HUES6 (cell line): ENCODE results near the gene CFAP54.

Experiments used
- H3K27ac ChIP-seq: 2 replicates; pipeline ENCODE4 v1.7.0; 2013; ENCODE audit warnings: low read depth, mild to moderate bottlenecking, low read length, inconsistent platforms
- H3K27me3 ChIP-seq: 2 replicates; pipeline ENCODE4 v1.6.1; 2013; ENCODE audit warnings: low read length; ENCODE audit not compliant: control insufficient read depth, insufficient read depth
- H3K36me3 ChIP-seq: 2 replicates; pipeline ENCODE4 v1.6.1; 2013; ENCODE audit warnings: low read length; ENCODE audit not compliant: control insufficient read depth, insufficient read depth
- H3K4me1 ChIP-seq: 2 replicates; pipeline ENCODE4 v1.6.1; 2013; ENCODE audit warnings: low read length; ENCODE audit not compliant: control insufficient read depth, insufficient read depth
- H3K4me3 ChIP-seq: 2 replicates; pipeline ENCODE4 v1.5.1; 2013; ENCODE audit warnings: low read depth, low read length
- H3K9ac ChIP-seq: one replicate; pipeline ENCODE4 v1.6.1; 2013; ENCODE audit warnings: mild to moderate bottlenecking, low read length
- H3K9me3 ChIP-seq: 2 replicates; pipeline ENCODE4 v1.6.1; 2013; ENCODE audit warnings: low read depth, low read length; ENCODE audit not compliant: control insufficient read depth, insufficient read depth

Gene CFAP54, protein sequence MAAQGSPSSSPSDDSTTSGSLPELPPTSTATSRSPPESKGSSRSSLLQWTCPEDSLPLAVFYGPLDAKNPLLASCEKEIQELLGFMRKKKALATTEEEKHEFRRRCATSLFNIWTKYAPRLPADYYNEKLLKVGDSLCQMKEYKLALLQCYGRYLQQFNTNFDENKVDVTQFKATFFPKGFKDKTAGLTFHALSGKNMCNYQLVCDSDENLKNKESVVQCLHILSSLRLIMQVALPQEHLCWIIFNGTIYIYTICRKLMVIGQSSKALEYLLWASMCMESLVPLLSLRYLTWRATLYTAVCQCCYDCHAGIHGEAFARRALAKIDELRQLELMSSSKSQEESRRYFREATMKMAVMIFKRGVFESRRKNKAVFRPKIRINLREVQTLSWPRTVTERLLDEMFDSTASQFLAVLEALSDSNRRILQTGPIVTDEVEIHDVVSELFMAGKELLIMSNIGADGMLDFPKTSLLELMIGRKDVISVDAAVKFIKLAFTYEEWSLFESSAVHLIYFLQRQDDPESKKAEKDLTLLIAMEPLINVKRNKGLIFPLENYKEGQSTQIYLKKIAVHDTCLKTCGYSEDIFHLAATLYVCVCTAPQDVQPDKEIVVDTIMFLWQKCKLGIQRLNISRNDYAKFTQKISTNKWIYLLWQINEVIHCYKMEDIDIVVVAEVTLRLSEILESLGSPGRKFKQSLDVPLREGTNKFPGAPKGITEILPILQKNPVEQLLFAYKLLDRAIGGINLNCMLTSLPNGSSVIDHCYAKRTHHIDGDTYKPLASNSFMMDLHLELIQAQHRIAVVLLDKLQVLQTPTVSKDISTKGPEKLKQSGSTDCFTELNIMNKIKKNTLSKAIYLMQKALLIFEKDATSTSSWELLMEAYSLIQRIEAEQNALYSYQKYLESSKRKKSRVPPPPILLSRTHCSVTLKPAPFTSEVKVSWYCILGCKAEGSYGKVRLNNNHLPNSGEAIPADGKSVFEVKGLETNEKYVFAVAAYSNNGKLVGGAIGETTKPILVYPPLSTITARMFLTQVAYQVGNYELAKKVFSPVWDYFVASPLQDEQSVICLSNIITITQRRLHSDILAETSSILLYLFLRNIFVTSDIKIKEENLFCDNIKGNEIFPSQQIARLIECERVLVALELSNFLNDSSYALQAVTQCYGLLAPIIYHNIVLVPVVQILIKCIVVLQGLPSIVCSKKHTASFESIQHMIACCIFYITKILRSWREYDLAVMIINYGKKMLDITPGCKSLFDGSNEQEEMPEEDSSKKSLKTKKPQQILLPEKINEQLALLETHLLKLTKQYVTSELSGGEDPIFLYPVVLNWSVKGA (N-terminal part only)

DNA sequence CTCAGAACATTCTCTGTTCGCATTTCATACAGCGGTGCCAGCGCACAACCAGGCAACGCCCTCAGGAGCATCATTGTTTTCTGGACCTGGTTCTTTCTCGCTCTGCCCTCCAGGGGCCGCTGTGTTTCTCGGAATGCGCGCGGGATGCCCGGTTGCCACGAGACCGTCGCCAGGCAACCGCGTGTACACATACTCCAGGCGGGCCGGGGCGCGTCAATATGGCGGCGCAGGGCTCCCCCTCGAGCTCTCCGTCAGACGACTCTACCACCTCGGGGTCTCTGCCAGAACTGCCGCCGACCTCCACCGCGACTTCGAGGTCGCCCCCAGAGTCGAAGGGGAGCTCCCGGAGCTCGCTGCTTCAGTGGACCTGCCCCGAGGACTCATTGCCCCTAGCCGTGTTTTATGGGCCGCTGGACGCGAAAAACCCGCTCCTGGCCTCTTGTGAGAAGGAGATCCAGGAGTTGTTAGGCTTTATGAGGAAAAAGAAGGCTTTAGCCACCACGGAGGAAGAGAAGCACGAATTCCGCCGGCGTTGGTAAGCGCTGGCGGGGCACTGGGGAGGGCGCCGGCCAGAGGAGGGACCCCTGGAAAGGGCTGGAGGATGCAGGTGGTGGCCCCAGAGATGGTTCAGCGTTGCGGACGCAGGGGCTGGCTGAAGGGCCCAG lies at the start of gene CFAP54:
Gene CFAP54, plus strand, starts transcription at position 186 of the 665 bp plus-strand sequence. Its CDS starts 33 bp downstream, at position 219.
- H3K27me3 ChIP-seq = peaks cover 15% of the 10 kb centered on the region
- no peaks in the 10 kb centered on the region for H3K36me3 ChIP-seq
- peak within 1 kb of the TSS; percentile 66 for H3K9ac ChIP-seq
- H3K9me3 ChIP-seq = no peaks in the 10 kb centered on the region
- peak within 1 kb of the TSS; percentile 97 for H3K4me3 ChIP-seq
- H3K4me1 ChIP-seq = peaks cover 6% of the 10 kb centered on the region; the same call in 1 of the 2 replicates
- no peak within 1 kb of the TSS for H3K27ac ChIP-seq

DNA sequence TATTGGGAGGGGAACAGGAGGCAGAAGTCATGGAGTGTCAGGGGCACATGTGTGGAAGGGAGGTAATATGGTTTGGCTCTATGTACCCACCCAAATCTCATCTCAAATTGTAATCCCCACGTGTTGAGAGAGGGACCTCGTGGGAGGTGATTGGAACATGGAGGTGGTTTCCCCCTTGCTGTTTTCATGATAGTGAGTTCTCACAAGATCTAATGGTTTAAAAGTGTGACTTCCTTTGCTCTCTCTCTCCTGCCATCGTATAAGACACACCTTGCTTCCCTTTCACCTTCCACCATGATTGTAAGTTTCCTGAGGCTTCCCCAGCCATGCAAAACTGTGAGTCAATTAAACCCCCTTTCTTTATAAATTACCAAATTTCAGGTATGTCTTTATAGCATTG lies 47.6 kb upstream of the CFAP54 start:
- Histone ChIP-seq H3K4me1 (no peaks in the 10 kb centered on the region), H3K4me3 (no peak overlapping the region), H3K9ac (no peak overlapping the region), H3K9me3 (no peaks in the 10 kb centered on the region), H3K36me3 (no peaks in the 10 kb centered on the region), H3K27ac (no peak overlapping the region), H3K27me3 (no peaks in the 10 kb centered on the region)

DNA sequence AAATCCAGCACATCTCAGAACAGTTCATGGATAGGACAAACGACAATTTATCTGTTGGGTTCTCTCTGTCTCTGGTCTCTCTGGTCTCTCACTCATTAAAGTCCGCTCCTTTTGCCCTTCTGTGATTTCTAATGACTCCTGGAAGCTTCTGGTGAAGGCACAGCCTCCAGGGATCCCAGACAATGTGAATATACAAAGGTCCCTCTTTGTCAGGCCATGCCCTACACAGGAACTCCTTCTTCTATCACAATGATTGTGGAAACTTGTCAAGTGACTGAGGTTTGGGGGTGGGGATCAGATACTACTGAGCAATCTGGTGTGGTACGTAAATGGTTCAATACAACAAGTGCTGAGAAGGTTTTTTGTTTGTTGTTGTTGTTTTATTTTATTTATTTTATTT lies 46.5 kb upstream of the CFAP54 start:
- H3K4me3 ChIP-seq = no peak overlapping the region
- no peaks in the 10 kb centered on the region for H3K4me1 ChIP-seq
- no peak overlapping the region for H3K9ac ChIP-seq
- H3K36me3 ChIP-seq = no peaks in the 10 kb centered on the region
- no peaks in the 10 kb centered on the region for H3K9me3 ChIP-seq
- no peak overlapping the region for H3K27ac ChIP-seq
- H3K27me3 ChIP-seq = no peaks in the 10 kb centered on the region

DNA sequence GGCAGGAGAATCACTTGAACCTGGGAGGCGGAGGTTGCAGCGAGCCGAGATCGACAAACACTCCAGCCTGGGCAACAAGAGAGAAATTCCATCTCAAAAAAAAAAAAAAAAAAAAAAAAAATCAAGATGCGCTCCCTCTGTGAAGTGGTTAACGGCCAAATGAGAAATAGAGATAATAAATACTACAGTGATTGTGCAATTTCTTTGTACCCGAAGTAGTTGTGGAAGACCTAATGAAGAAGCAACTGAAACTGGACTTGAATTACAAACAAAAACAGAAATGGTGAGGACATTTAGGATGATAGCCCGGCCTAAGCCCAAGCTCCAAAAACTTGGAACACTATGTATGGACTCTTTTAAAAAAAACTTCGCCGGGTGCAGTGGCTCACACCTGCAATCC lies 45.0 kb upstream of the CFAP54 start:
- Histone ChIP-seq H3K27ac (no peak overlapping the region), H3K4me1 (no peaks in the 10 kb centered on the region), H3K36me3 (no peaks in the 10 kb centered on the region), H3K4me3 (no peak overlapping the region), H3K9me3 (no peaks in the 10 kb centered on the region), H3K9ac (no peak overlapping the region), H3K27me3 (no peaks in the 10 kb centered on the region)

DNA sequence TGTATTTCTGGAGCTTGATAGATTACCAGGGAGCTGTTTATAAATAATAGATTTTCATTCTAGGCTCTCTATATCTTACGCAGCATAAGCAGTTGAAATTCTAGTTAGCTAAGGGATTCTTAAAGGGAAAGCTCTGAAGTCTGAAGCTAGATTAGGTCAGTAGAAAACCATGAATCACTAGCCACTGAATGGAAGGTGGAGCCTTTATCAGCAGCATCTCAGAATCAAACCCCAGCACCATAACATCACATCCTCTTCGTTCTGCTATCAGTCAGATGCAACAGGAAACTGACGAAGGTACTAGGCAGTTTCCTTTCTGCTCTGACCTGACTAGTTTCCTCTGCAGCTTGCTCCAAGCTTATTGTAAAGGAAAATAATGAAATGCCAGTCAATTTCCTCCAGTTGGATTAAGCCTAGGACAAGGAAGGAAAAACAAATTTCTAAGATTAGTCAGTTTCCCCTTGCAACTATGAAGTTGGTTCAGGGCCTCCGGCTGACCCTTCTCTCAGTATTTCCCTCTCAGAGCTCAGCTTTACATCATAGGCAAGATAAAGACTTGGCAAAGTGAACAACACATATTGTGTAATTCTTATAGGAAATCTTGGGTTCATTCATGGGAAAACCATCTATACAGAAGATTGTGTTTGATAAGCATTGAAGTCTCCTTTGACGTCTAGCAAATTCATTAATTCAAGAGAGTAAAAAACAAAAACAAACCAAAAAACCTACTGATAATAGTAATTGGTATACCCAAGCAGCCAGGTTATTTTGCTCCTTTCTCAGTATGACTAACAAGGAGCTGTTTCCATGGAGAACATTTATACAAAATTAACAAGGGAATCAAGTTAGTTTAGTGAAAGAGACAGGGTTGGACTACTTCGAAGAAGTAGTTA lies 43.4 kb upstream of the CFAP54 start:
- H3K27me3 ChIP-seq = no peaks in the 10 kb centered on the region
- no peak overlapping the region for H3K27ac ChIP-seq
- no peak overlapping the region for H3K9ac ChIP-seq
- no peak overlapping the region for H3K4me3 ChIP-seq
- no peaks in the 10 kb centered on the region for H3K4me1 ChIP-seq
- H3K9me3 ChIP-seq = no peaks in the 10 kb centered on the region
- H3K36me3 ChIP-seq = no peaks in the 10 kb centered on the region

DNA sequence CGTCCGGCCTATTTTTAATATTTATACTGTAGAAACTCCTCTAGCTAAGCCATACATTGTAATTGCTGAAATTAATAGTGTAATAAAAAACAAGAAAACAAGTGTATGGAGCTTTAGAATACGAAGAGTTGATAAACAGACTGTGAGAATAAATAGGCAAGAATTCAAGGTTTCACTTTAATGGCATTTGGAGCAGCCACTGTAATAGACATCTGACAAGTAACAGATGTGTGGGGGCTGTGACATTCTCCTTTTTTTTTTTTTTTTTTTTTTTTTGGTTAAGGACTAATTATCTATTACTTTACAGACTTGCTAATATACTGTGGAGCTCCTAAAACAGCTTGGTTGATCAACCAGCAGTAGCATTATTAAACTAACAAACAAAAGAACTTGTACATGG lies 42.1 kb upstream of the CFAP54 start:
- H3K36me3 ChIP-seq = no peaks in the 10 kb centered on the region
- H3K9me3 ChIP-seq = no peaks in the 10 kb centered on the region
- H3K4me3 ChIP-seq = no peak overlapping the region
- no peaks in the 10 kb centered on the region for H3K27me3 ChIP-seq
- H3K27ac ChIP-seq = no peak overlapping the region
- H3K9ac ChIP-seq = no peak overlapping the region
- H3K4me1 ChIP-seq = no peaks in the 10 kb centered on the region

DNA sequence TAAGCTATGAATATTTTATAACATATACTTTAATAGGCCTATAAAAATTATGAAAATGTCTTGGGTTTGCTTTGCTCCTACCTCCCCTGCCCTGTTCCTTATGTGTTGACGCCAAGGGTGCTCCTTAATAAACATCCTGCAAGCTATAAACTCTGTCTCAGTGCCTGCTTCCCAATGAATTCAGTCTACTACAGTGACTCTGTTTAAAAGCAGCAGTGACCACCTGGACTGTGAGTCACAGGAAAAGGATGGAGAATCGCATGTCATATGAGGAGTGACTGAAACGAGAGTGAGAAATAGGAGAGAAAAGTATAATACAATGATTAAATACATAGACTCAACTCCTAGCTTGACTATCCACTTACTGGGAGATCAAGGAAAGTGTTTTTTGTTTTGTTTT lies 41.1 kb upstream of the CFAP54 start:
- Histone ChIP-seq H3K9ac (no peak overlapping the region), H3K27me3 (no peaks in the 10 kb centered on the region), H3K4me1 (no peaks in the 10 kb centered on the region), H3K36me3 (no peaks in the 10 kb centered on the region), H3K9me3 (no peaks in the 10 kb centered on the region), H3K27ac (no peak overlapping the region), H3K4me3 (no peak overlapping the region)

DNA sequence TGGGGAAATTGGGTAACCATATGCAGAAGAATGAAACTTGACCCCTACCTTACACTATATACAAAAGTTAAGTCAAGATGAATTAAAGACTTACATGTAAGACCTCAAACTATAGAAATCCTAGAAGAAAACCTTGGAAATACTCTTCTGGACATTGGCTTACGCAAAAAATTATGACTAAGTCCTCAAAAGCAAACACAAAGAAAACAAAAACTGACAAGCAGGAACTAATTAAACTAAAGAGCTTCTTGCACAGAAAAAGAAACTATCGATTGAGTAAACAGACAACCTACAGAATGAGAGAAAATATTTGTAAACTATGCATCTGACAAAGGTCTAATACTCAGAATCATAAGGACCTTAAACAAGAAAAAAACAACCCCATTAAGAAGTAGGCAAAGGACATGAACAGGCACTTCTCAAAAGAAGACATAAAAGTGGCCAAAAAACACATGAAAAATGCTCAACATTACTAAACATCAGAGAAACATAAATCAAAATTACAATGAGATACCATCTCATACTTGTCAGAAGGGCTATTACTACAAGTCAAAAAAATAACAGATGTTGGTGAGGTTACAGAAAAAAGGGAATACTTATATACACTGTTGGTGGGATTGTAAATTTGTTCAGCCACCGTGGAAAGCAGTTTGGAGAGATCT lies 37.0 kb upstream of the CFAP54 start:
- no peaks in the 10 kb centered on the region for H3K36me3 ChIP-seq
- no peaks in the 10 kb centered on the region for H3K9me3 ChIP-seq
- no peak overlapping the region for H3K9ac ChIP-seq
- H3K27ac ChIP-seq = no peak overlapping the region
- no peaks in the 10 kb centered on the region for H3K4me1 ChIP-seq
- no peak overlapping the region for H3K4me3 ChIP-seq
- H3K27me3 ChIP-seq = no peaks in the 10 kb centered on the region

DNA sequence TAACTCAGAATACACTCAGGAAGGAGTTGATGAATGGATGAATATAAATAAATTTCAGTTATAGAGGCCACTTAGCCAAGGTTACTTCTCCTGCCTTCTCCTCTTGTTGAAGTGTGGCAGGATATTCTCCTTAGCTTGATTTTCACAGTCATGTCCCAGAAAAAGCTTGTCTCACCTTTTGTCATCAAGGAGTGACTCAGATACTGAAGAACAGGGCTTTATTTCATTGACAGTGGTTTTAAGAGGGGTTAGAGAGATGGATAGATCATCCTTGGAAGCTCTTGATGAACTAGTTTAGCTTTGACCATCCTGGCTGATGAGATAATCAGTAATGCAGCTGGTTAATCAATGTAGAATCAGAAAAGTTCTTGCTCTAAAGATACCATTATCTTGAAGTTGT lies 35.0 kb upstream of the CFAP54 start:
- H3K4me1 ChIP-seq = no peaks in the 10 kb centered on the region
- H3K4me3 ChIP-seq = no peak overlapping the region
- no peaks in the 10 kb centered on the region for H3K27me3 ChIP-seq
- no peaks in the 10 kb centered on the region for H3K9me3 ChIP-seq
- no peaks in the 10 kb centered on the region for H3K36me3 ChIP-seq
- no peak overlapping the region for H3K27ac ChIP-seq
- no peak overlapping the region for H3K9ac ChIP-seq
